ENCODE data around the gene FER.

The FER gene

DNA sequence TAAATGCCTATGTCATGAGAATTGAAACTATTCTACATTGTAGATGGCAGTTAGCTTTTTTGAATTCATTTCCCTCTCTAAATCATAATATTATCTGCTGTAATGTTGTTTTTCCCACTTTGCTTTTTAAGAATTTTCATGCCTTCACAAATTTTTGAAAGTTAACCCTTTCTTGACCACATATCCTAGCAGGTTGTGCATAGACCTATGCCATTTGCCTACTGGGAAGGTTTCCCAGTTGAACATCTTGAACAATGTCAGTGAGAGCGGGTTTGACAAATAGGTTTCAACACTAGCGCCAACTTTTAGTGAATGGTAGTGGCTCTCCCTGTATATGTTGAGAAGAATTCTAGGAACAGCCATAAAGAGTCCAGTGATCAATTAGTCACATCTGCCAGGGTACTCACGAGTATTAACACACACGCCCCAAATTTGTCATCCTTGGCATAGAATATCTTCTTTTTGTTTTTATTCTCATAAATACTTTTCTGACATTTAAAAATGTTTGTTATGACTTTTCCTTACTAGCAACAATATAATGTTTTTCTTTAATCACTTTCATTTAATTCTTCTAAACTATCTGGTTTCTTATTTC lies 354.5 kb downstream of the FER start:
- in situ Hi-C loops (cut with MboI; ENCODE audit: low sequenced_read_pairs), result no loop called here

DNA sequence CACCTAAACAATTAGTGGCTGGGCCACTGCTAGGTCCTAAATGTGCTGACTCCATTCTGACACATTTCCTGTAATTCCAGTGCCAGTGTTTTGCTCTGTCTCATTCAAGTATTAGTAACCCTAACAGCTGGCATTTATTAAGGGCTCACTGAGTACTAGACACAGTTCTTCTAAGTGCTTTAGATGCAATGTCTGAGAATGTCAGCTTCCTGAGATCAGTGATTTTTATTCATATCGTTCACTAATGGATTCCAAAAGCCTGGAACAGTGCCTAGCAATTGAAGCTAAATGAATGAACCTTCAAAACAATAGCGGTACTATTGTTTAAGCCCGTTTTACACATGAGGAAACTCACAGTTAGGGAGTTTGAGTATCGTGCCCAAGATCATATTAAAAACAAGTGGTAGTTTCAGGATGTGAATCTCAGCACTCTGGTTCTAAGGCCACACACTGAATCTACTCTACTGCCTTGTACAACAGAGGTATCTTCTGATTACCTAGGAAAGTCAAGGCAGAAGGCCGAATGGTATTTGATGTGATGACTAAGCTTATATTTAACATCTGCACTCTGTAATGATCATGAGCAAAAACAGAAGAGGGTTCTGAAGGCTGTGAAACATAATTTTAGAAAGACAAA lies 358.1 kb downstream of the FER start:
- in situ Hi-C loops (cut with MboI; ENCODE audit: low sequenced_read_pairs), result no loop called here

DNA sequence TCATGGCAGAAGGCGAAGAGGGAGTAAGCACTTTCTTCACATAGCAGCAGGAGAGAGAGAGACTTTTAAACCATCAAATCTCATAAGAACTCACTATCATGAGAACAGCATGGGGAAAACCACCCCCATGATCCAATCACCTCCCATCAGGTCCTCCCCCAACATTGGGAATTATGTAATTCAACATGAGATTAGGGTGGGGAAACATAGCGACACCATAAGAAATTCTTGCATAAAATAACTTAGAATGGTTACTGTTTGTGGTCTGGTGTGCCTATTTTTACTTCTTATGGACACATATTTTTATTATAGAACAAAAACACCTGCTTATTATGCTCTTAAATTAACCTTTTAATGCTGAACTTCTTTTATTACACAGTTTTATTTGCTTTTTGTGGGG lies 364.0 kb downstream of the FER start:
- in situ Hi-C loops (cut with MboI; ENCODE audit: low sequenced_read_pairs), result no loop called here

DNA sequence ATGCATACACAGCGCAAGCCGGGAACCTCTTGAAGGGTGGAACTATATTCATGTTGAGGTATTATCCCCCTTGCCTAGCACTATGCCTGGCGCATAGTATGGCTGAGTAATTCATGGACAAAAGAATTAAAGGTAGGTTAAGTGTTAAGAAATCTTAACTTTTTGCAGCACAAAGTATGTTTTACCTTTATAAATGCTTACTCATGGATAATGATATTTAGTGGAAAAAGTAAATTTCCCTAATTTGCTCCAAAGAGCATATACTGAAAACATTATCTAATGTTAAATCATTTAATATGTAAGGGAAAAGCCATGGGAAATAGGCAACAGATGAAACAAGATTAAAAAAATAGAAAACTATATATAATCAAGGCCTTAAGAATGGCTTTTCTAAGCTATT lies 365.9 kb downstream of the FER start:
- in situ Hi-C loops (cut with MboI; ENCODE audit: low sequenced_read_pairs), result no loop called here

DNA sequence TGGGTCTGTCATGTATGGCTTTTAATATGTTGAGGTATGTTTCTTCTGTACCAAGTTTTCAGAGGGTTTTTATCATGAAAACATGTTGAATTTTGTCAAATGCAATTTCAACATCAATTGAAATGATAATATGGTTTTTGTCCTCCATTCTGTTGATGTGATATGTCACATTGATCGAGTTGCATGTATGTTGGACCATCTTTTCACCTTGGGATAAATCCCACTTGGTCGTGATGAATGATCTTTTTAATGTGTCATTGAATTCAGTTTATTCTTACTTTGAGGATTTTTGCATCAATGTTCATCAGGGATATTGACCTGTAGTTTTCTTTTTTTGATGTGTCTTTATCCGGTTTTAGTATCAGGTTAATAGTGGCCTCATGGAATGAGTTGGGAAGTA lies 373.5 kb downstream of the FER start:
- in situ Hi-C loops (cut with MboI; ENCODE audit: low sequenced_read_pairs), result no loop called here

DNA sequence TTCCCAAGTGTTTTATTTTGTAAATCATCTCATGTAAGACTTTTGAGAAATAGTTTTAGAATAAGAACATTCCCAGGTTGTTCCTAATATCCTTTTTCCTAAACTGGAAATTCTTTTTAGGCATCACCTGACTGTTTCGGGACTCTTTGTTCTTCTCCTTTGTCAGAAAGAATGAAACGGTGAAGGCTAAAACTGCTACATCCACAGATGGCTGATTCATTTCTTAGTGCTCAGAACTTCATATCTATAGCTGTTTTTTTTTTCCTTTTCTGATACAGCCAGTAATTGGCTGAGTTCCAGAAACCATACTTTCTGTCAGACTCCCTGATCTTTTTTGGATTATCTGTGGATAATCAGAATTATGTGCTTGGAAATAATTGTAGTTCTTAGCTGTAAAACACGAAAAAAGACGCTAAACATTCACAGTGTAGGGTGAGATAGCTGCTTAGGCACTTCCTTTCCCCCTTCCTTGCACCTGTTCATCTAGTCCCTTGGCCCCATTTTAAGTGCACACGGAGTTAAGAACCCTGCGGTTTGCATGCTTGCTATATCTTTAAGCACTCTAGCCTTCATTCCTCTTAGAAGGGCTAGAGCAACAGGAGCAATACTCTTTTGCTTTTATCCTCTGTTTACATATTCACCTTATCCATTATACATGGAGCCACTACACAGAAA lies 378.2 kb downstream of the FER start:
- in situ Hi-C loops (cut with MboI; ENCODE audit: low sequenced_read_pairs), result no loop called here

DNA sequence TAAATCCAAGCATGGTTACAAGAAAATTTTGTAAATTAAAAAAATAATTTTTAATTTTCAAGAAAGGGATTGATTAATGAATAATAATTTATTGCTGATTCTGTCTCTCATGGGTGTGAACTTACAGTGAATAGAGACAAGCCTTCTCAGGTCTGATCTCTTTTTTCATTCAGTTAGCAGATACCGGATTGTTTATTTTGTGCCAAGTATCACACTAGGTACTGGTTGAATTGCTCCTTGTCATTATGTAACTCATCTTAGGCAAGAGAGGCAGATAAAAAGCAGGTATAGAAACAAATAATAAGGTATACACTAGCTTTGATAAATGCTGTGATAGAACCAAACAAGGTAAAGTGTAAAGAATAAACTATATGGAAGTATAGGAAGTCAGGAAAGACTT lies 378.8 kb downstream of the FER start:
- in situ Hi-C loops (cut with MboI; ENCODE audit: low sequenced_read_pairs), result no loop called here

DNA sequence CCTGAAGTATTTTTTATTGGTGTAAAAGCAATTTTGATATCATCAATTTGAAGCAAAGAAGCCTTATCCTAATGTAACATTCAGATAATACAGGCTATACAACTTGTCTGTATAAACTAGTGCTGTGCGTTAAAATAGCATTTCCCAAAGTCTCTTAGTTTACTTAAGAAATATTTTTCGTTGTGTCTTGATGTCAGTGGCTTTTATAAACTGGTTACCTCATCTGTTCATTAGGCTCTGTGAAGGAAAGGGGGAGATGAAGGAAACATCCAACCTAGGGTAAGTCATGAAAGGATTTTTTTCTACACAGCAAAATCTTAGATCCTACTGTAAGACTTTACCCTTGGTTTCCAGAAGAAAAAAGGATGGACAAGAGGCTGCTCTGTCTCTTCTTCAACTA lies 389.2 kb downstream of the FER start:
- in situ Hi-C loops (cut with MboI; ENCODE audit: low sequenced_read_pairs), result no loop called here

DNA sequence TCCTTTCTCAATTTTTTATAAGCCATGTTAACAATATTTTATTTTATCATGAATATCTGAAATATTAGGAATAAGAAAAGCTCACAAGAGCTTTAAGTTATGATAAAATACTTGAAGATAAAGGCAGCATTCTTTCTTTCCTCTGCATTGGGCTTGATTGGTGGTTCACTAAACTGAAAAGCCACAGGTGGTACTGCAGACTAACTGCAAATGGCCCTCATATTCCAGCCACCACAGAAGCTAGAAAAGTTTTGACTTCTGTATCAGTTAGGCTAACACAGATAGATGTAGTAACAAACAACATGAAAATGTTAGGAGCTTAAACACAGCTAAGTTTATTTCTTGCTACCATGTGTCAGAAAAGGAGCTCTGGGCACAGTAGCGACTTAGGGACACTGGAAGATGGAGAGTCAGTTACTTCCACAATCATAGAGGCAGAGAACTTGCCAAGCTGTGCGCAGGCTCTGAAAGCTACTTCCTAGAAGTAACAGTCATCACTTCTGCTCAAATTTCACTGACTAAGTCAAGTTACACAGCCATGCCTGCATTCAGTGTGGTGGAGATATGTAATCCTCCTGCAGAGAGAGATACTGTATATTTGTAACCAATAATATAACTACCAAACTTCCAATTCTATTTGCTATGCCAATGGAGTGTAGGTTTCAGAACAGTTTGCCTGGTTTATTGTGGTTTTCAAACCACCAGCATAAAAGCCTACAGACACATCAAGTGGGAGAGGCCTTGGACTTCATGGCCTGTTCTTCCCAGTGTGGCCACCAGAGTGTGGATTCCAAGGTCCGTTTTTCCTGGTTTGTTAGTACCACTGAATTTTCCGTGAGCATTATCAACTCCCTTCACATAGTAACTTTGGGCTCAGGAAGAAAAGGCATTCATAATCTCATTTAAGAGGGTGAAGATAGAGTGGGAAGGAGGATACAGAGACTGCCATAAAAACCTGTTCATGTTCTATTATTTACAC lies 393.8 kb downstream of the FER start:
- in situ Hi-C loops (cut with MboI; ENCODE audit: low sequenced_read_pairs), result no loop called here

DNA sequence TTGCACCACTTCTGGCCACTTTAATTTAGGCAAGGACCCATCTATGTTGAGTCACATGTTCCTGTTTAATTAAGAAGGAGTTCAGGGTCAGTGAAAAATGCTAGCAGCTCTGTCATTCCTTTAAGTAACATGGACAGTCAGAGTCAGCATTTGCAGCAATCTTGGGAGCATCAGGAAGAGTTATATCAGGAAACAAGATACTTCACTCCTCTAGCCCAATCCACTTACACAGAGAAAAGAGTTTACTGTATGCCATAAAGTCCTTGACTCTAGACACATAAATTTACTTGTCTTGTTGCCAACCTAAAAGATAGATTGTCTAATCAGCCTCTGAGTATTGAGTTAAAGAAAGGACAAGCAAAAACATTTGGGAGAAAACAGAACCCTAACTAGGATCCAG lies 395.3 kb downstream of the FER start:
- in situ Hi-C loops (cut with MboI; ENCODE audit: low sequenced_read_pairs), result no loop called here

DNA sequence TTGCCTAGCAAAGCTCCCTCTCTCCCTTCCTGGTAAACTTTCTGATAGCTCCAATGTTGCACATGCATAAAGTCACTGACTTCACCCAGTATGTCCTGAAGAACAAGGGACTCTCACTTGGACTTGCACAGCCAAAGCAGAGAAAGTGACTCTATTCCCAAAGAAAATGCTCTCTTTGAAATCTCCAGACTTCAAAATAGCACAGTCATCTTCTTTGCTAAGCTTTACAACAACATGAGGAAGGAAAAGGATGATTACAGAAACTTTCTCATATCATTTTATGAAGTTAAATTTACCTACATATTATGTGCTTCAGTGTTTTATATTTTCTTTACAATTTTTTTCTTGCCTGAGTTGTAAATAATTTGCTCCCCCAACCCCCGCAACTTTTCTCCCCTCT lies 397.4 kb downstream of the FER start:
- in situ Hi-C loops (cut with MboI; ENCODE audit: low sequenced_read_pairs), result no loop called here

DNA sequence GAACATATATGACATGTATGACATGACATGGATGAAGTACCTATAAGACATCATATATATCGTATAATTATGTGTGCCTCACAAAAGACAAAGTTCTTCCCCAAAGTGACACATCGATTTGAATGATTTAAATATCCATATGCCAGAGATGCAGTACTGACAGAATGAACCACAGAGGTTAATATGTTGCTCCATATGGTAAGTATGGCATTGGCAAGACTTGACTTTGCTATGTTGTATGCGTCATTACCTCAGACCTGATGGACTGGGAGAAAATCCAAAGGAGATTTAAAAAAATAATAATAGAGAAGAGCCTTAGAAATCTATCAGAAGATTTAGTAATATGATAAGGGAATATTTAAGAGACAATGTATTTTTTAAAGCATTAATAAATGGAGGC lies 398.9 kb downstream of the FER start:
- in situ Hi-C loops (cut with MboI; ENCODE audit: low sequenced_read_pairs), result no loop called here

DNA sequence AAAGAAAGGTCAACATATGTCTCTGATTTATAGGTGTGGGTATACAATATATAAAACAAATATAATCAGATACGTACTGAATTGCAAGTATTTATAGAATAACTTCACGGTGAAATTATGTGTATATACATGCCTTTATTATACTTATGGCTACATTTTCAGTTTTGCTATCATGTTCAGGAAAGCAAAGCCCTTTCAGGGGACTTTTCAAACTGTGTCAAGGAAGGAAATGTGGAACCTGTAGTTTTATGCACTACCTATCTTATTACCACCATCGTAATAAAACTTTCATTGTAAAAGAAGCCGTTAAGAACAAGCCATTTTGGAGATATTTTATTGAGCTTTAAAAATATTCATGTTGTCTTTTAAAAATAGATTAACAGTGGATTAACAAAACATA lies 404.9 kb downstream of the FER start:
- in situ Hi-C loops (cut with MboI; ENCODE audit: low sequenced_read_pairs), result no loop called here

DNA sequence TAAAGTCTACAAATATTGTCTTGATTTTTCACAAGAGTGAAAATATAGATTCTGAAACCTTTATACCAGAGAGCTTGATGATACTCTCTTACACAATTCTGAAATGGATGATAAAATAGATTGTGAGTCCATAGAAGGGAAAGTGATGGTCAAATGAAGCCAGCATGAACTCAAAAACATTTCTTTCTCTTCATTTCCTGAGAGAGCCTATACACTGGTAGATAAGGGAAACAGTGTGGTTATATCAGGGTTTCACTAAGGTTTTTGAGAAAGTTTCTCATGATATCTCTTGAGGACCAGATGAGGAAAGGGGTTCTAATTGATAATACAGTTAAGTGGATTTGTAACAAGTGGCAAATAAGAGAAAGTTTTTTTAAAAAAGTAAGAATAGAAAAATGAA lies 407.9 kb downstream of the FER start:
- in situ Hi-C loops (cut with MboI; ENCODE audit: low sequenced_read_pairs), result no loop called here

DNA sequence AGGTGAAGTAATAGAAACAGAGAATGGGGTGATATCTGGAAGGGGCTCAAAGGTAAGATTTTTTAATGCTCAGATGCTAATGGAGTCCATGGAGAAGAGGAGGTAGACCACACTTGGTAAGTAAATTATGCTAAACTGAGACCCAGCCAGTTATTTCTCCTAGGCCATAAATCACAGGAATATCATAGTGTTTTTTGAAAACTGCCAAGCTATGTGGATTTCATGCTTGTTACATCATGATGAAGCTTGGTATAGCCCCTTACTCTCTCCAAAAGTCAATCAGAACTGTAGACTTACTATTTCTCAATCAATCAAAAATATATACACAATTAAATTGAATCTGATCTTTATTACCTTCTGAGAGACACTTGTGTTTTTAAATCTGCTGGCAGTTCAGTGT lies 409.2 kb downstream of the FER start:
- in situ Hi-C loops (cut with MboI; ENCODE audit: low sequenced_read_pairs), result no loop called here

DNA sequence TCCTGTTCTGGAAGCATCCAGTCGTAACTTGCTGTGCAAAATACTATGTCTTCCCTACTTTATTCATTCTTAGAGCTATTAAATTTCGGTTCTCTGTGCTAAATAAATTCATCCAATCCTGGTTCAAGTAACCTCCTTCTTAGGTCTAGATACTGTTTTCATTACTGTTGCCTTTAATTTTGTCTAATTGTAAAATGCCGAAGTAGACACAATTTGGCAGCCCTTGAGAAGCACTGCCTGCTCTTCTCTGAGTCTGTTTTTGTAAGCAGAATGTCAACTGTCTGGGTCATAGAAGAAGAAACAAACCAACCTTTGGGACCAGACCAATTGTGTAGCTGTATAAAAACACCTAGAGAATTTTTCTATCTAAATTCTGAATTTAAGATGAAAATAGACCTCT lies 412.8 kb downstream of the FER start:
- in situ Hi-C loops (cut with MboI; ENCODE audit: low sequenced_read_pairs), result no loop called here

DNA sequence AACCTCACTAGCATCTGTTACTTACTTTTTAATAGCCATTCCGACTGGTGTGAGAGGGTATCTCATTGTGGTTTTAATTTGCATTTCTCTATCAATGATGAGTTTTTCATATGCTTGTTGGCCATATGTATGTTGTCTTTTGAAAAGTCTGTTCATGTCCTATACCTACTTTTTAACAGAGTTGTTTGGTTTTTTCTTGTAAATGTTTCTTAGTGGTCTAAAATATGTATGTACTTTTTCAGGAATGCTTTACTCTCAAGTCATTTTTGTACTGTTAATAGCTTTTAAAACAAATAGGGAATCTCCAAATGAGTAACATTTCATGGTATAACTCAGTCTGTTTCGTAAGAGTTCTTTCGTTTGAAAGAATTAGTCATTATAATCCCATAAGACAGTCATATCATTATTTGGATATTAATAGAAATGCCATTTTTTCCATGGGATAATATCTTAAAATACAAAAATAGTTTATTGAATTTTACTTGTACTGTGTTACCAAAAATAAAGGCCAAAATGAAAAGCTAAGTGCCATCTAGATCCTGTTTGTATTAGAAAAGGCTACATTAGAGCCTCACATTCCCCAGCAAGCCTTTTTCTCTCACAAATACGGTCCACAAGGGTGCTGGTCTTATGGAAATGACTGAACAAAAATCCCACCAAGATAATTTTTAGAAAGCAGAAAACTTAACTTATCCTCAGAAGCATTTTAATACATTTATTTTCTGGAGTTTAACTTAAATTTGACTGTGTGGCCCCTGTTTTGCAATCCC lies 414.4 kb downstream of the FER start:
- in situ Hi-C loops (cut with MboI; ENCODE audit: low sequenced_read_pairs), result no loop called here

DNA sequence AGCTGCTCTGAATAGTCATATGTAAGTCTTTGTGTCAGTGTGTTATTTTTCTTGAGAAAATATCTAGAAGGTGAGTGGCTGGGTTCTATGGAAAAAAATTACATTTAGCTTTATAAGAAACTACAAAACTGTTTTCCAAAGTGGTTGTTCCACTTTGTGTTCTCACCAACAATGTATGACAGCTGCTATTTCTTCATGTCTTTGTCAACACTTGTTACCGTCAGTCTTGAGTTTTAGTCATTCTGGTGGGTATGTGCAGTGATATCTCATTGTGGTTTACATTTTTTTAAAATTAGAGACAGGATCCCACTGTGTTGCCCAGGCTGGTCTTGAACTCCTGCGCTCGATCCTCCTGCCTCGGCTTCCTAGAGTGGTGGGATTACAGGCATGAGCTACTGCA lies 415.6 kb downstream of the FER start:
- in situ Hi-C loops (cut with MboI; ENCODE audit: low sequenced_read_pairs), result no loop called here

DNA sequence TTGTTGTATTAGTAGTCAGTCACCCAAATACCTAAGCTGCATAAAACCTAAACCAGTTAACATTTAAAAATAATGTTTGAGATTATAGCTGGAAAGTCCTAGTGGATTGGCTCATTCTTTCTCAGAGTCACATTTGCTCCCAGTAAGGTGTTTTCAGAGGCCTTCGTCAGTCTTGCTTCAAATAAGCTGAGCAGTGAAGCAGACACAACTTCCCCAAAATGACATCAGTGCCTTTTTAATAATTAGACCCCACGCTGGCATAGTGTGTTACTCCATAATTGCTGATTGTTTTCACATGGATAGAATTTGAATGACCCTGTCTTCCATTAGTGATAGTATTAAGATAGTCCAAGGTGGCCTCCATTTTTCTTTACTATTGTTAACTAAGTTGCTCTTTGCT lies 416.3 kb downstream of the FER start:
- in situ Hi-C loops (cut with MboI; ENCODE audit: low sequenced_read_pairs), result no loop called here

DNA sequence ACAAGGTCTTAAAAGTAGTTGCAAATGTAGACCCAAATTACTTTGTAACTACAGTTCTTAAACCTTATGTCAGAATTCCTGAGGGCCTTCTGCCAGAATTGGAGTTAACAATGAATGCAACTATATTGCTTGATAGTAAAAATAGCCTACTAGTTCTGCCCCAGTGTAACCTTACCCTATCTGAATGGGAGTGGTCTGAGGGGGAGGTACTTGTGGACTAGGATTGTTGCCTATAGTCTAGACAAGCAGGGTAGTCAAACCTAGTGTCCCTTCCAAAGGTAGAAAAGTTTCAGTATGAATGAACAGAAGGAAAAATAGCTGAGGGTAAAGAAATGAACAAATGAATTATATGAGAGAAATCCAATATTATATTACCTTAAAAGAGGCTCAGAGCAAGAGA lies 419.9 kb downstream of the FER start:
- in situ Hi-C loops (cut with MboI; ENCODE audit: low sequenced_read_pairs), result no loop called here

DNA sequence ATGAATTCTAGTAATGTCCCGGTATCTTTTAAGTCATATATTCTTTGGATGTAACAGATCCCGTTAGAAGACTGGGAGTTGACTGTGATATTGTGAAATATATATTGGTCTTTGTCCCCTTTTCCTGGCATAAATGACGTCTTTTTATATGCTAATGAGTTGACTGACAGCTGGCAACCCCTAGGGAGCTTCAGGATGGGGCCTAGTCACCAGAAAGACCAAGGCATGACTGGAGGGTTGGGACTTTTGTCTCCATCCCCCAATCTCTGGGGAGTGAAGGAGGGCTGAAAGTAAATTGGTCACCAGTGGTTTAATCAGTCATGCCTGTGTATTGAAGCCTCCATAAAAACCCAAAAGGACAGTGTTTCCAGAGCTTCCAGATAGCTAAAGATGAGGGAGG lies 420.5 kb downstream of the FER start:
- in situ Hi-C loops (cut with MboI; ENCODE audit: low sequenced_read_pairs), result no loop called here

All from HL-60/S4 (cell line).